Loucy (cell line): ENCODE measurements around the gene NCF2.

Experiments used
- CTCF ChIP-seq: fragments of 200-600 bp; sonication (generic); conservative IDR thresholded peaks from 2 replicates; pipeline ENCODE4 v1.5.1; 2014; ENCODE audit warnings: mild to moderate bottlenecking, antibody characterized with exemption, low read length
- EZH2phosphoT487 ChIP-seq: fragments of 200-600 bp; IDR thresholded peaks from 2 replicates; pipeline ENCODE4 v1.6.1; 2018; ENCODE audit warnings: antibody characterized with exemption, mild to moderate bottlenecking, moderate library complexity, borderline replicate concordance

GRCh38 chr1:183537405-183537804 is 52.9 kb downstream of the NCF2 start:
- no peak for TF ChIP-seq CTCF
- no peak for TF ChIP-seq EZH2phosphoT487
